Natural killer cell (primary cell): ENCODE results near the gene ARHGEF4. TPM values are rescaled to one million over a fixed set of nuclear protein-coding genes. Genes with fewer than 3 reads are reported as not detected.

Experiments used
- ATAC-seq, 3 donors: fragments of 150-1000 bp in 2 of 3; fragments of 200-7000 bp in 1 of 3; cut with Tn5 transposase; 1 replicate in 1 of 3; 2 replicates in 2 of 3; pipeline ENCODE4 v1.10.0; 2021; ENCODE audit warnings: mild to moderate bottlenecking in 2 of 3, moderate library complexity in 2 of 3
- DNase-seq, 2 donors: peaks; one replicate each; pipeline versions ENCODE4 v3.0.0 to v3.0.0-alpha.2; 2013 to 2021; ENCODE audit warnings: mixed read lengths in 1 of 2
- H3K27ac ChIP-seq: one replicate; pipeline ENCODE4 v1.5.1; 2013; ENCODE audit warnings: mild to moderate bottlenecking, low read length
- H3K27me3 ChIP-seq: one replicate; pipeline ENCODE4 v1.6.1; 2013; ENCODE audit warnings: low read length; ENCODE audit not compliant: control insufficient read depth, insufficient read depth
- H3K36me3 ChIP-seq: one replicate; pipeline ENCODE4 v1.6.1; 2013; ENCODE audit warnings: low read length; ENCODE audit not compliant: control insufficient read depth, insufficient read depth
- H3K4me1 ChIP-seq: one replicate; pipeline ENCODE4 v1.6.1; 2013; ENCODE audit warnings: low read length; ENCODE audit not compliant: control insufficient read depth, insufficient read depth
- H3K4me3 ChIP-seq: one replicate; pipeline ENCODE4 v1.5.1; 2013; ENCODE audit warnings: low read length
- H3K9me3 ChIP-seq: one replicate; pipeline ENCODE4 v1.6.1; 2013; ENCODE audit warnings: low read length; ENCODE audit not compliant: control insufficient read depth, insufficient read depth
- H3K27ac Mint-ChIP-seq, 2 donors: one replicate each; pipeline ENCODE4 v1.8.0; 2022; ENCODE audit warnings: mild to moderate bottlenecking in 2 of 2, mixed read lengths in 2 of 2, moderate library complexity in 1 of 2
- H3K27me3 Mint-ChIP-seq, 2 donors: one replicate each; pipeline ENCODE4 v1.8.0; 2022; ENCODE audit warnings: low read depth in 2 of 2, mixed read lengths in 2 of 2
- H3K36me3 Mint-ChIP-seq: one replicate; pipeline ENCODE4 v1.8.0; 2022; ENCODE audit warnings: mixed read lengths
- H3K4me1 Mint-ChIP-seq, 2 donors: one replicate each; pipeline ENCODE4 v1.8.0; 2022; ENCODE audit warnings: mixed read lengths in 2 of 2
- H3K4me3 Mint-ChIP-seq: one replicate; pipeline ENCODE4 v1.8.0; 2022; ENCODE audit warnings: mild to moderate bottlenecking, moderate library complexity, mixed read lengths
- H3K9me3 Mint-ChIP-seq, 2 donors: one replicate each; pipeline ENCODE4 v1.8.0; 2022; ENCODE audit warnings: mixed read lengths in 2 of 2
- CTCF ChIP-seq: fragments of 200-600 bp; IDR thresholded peaks from one replicate; pipeline ENCODE4 v1.8.0; 2022; ENCODE audit warnings: antibody characterized with exemption
- WGBS: methylation state at CpG from one replicate; pipeline ENCODE4 v1.1.7; 2013; ENCODE audit warnings: missing lambda C conversion rate; ENCODE audit not compliant: insufficient coverage; 5-methylcytosine and 5-hydroxymethylcytosine counted together
- intact Hi-C: fragments of 100-400 bp; cut with micrococcal nuclease; formaldehyde crosslinking; loops from one replicate; pipeline ENCODE4 v1.14.2; 2022
- total RNA-seq, 4 donors: library from RNA; stranded (reverse); fragments of 120-200 nt in 1 of 4; gene quantifications; one replicate each; pipeline versions ENCODE4 v1.2.3 to v1.2.4, GENCODE V29; 2013 to 2022

The ARHGEF4 gene
- total RNA-seq, 3 donors from 2014 or later (not counting 1 experiment from before 2014, with no cell fraction given) = 0.11 TPM; not detected in 2

- DNase-seq (no peak), ATAC-seq (no peak)
- Mint-ChIP-seq H3K27me3 (peaks cover 8 to 30% of the 10 kb centered on the region in 2 donors), H3K27ac (no peak overlapping the region), H3K4me3 (no peak overlapping the region), H3K36me3 (no peaks in the 10 kb centered on the region), H3K4me1 (no peaks in the 10 kb centered on the region), H3K9me3 (no peaks in the 10 kb centered on the region)
- peaks cover 6% of the 10 kb centered on the region for H3K9me3 ChIP-seq
- WGBS = 72% methylated on average over 8 of the region's 8 CpGs
- no peak overlapping the region for H3K27ac ChIP-seq
- TF ChIP-seq CTCF = no peak
- no peaks in the 10 kb centered on the region for H3K4me1 ChIP-seq
- H3K36me3 ChIP-seq = no peaks in the 10 kb centered on the region
- intact Hi-C loops = no loop called here
- H3K4me3 ChIP-seq = no peak overlapping the region
- no peaks in the 10 kb centered on the region for H3K27me3 ChIP-seq
Measured at GRCh38 chr2:131029812-131030211, 193.1 kb downstream of the ARHGEF4 start.

- H3K4me3 Mint-ChIP-seq = no peak overlapping the region
- H3K4me3 ChIP-seq = no peak overlapping the region
- WGBS = 77% methylated on average over 13 of the region's 13 CpGs
- no peaks in the 10 kb centered on the region for H3K36me3 Mint-ChIP-seq
- H3K36me3 ChIP-seq = no peaks in the 10 kb centered on the region
- H3K4me1 Mint-ChIP-seq = no peaks in the 10 kb centered on the region
- TF ChIP-seq CTCF = no peak
- no peak for DNase-seq
- H3K9me3 Mint-ChIP-seq = no peaks in the 10 kb centered on the region
- intact Hi-C loops = no loop called here
- no peak overlapping the region for H3K27ac Mint-ChIP-seq
- no peak for ATAC-seq
- peaks cover 8 to 23% of the 10 kb centered on the region in 2 donors for H3K27me3 Mint-ChIP-seq
- no peak overlapping the region for H3K27ac ChIP-seq
- H3K27me3 ChIP-seq = peaks cover under 1% of the 10 kb centered on the region
- peaks cover 6% of the 10 kb centered on the region for H3K9me3 ChIP-seq
- no peaks in the 10 kb centered on the region for H3K4me1 ChIP-seq
Measured at GRCh38 chr2:131030478-131030971, 193.8 kb downstream of the ARHGEF4 start.

GRCh38 chr2:131031431-131031841 is 194.7 kb downstream of the ARHGEF4 start:
- Mint-ChIP-seq H3K9me3 (no peaks in the 10 kb centered on the region), H3K27me3 (peaks cover 8 to 15% of the 10 kb centered on the region in 2 donors), H3K36me3 (no peaks in the 10 kb centered on the region), H3K27ac (no peak overlapping the region), H3K4me3 (no peak overlapping the region), H3K4me1 (no peaks in the 10 kb centered on the region)
- no peaks in the 10 kb centered on the region for H3K4me1 ChIP-seq
- H3K36me3 ChIP-seq = no peaks in the 10 kb centered on the region
- peaks cover 2% of the 10 kb centered on the region for H3K27me3 ChIP-seq
- intact Hi-C loops = no loop called here
- no peak overlapping the region for H3K4me3 ChIP-seq
- DNase-seq (no peak), ATAC-seq (no peak)
- no peak overlapping the region for H3K27ac ChIP-seq
- 87% methylated on average over 9 of the region's 9 CpGs for WGBS
- no peak for TF ChIP-seq CTCF
- H3K9me3 ChIP-seq = peaks cover 6% of the 10 kb centered on the region

- Histone ChIP-seq H3K4me1 (no peaks in the 10 kb centered on the region), H3K27me3 (peaks cover 2% of the 10 kb centered on the region), H3K4me3 (no peak overlapping the region), H3K9me3 (peaks cover 6% of the 10 kb centered on the region), H3K36me3 (no peaks in the 10 kb centered on the region), H3K27ac (no peak overlapping the region)
- Mint-ChIP-seq H3K27me3 (peaks cover 7 to 16% of the 10 kb centered on the region in 2 donors), H3K27ac (no peak overlapping the region), H3K4me3 (no peak overlapping the region), H3K4me1 (no peaks in the 10 kb centered on the region), H3K36me3 (no peaks in the 10 kb centered on the region), H3K9me3 (no peaks in the 10 kb centered on the region)
- intact Hi-C loops = no loop called here
- no peak for DNase-seq
- ATAC-seq = no peak
- WGBS = 80% methylated on average over 9 of the region's 9 CpGs
- TF ChIP-seq CTCF = no peak
Measured at GRCh38 chr2:131031875-131032274, 195.2 kb downstream of the ARHGEF4 start.
